Neural cell (in vitro differentiated cells): Measurements from ENCODE around the gene TMEM92. TPM values are rescaled to one million over a fixed set of nuclear protein-coding genes. Genes with fewer than 3 reads are reported as not detected.

Source experiments
- H2AFZ ChIP-seq: fragments of 200-600, 300-800 bp; sonication (generic), shearing (Covaris generic); 2 replicates; pipeline ENCODE4 v1.6.0; 2014; ENCODE audit warnings: low read depth, mild to moderate bottlenecking, antibody characterized with exemption, low read length, moderate library complexity
- H3F3A ChIP-seq: fragments of 200-600 bp; shearing (Covaris generic); 2 replicates; pipeline ENCODE4 v1.6.1; 2016; ENCODE audit warnings: mild to moderate bottlenecking, moderate library complexity, mixed read lengths, antibody characterized with exemption, low read length; ENCODE audit not compliant: insufficient read depth, poor library complexity, severe bottlenecking
- H3K27ac ChIP-seq: fragments of 200-600, 300-800 bp; sonication (generic), shearing (Covaris generic); 2 replicates; pipeline ENCODE4 v1.5.1; 2014; ENCODE audit warnings: mild to moderate bottlenecking, low read length, moderate library complexity
- H3K27me3 ChIP-seq: fragments of 300-800, 200-600 bp; sonication (generic), shearing (Covaris generic); 2 replicates; pipeline ENCODE4 v1.6.0; 2014; ENCODE audit warnings: mild to moderate bottlenecking, low read depth, low read length, moderate library complexity; ENCODE audit not compliant: insufficient read depth
- H3K36me3 ChIP-seq: fragments of 300-800, 200-600 bp; sonication (generic), shearing (Covaris generic); 2 replicates; pipeline ENCODE4 v1.5.1; 2014; ENCODE audit warnings: mild to moderate bottlenecking, antibody characterized with exemption, low read length, moderate library complexity; ENCODE audit not compliant: insufficient read depth
- H3K4me2 ChIP-seq: fragments of 300-800, 200-600 bp; sonication (generic), shearing (Covaris generic); 2 replicates; pipeline ENCODE4 v1.6.0; 2014; ENCODE audit warnings: mild to moderate bottlenecking, low read length
- H3K4me3 ChIP-seq: fragments of 300-800, 200-600 bp; sonication (generic), shearing (Covaris generic); 2 replicates; pipeline ENCODE4 v1.5.1; 2014; ENCODE audit warnings: mild to moderate bottlenecking, low read length, moderate library complexity
- H3K79me2 ChIP-seq: fragments of 200-600 bp; shearing (Covaris generic); replicated peaks from 2 replicates; pipeline ENCODE4 v1.6.0; 2014; ENCODE audit warnings: mild to moderate bottlenecking, low read length, moderate library complexity; ENCODE audit not compliant: insufficient read depth
- H3K9ac ChIP-seq: fragments of 300-800, 200-600 bp; sonication (generic), shearing (Covaris generic); 2 replicates; pipeline ENCODE4 v1.6.1; 2016; ENCODE audit warnings: mild to moderate bottlenecking, low read length, mixed read lengths
- H3K9me2 ChIP-seq: fragments of 200-600 bp; shearing (Covaris generic); 2 replicates; pipeline ENCODE4 v1.6.1; 2016; ENCODE audit warnings: mild to moderate bottlenecking, low read length, mixed read lengths; ENCODE audit not compliant: insufficient read depth
- H3K9me3 ChIP-seq: fragments of 200-600, 300-800 bp; sonication (generic), shearing (Covaris generic); 2 replicates; pipeline ENCODE4 v1.6.1; 2016; ENCODE audit warnings: mild to moderate bottlenecking, mixed run types, low read length, moderate library complexity, mixed read lengths
- H4K20me1 ChIP-seq: fragments of 200-600 bp; shearing (Covaris generic); 2 replicates; pipeline ENCODE4 v1.6.1; 2016; ENCODE audit warnings: mild to moderate bottlenecking, mixed run types; ENCODE audit not compliant: insufficient read depth
- EP300 ChIP-seq: fragments of 450-650 bp; conservative IDR thresholded peaks from 2 replicates; pipeline ENCODE4 v1.6.1; 2014; ENCODE audit warnings: antibody characterized with exemption, mild to moderate bottlenecking, moderate library complexity; ENCODE audit not compliant: poor library complexity, severe bottlenecking
- EZH2 ChIP-seq: fragments of 200-600, 300-800 bp; shearing (Covaris generic), sonication (generic); IDR thresholded peaks from 2 replicates; pipeline ENCODE4 v1.6.1; 2014; ENCODE audit warnings: antibody characterized with exemption, low read length, borderline replicate concordance, mild to moderate bottlenecking; ENCODE audit not compliant: insufficient read depth, poor library complexity, severe bottlenecking
- MXI1 ChIP-seq: fragments of 450-650 bp; conservative IDR thresholded peaks from 2 replicates; pipeline ENCODE4 v1.6.1; 2014; ENCODE audit warnings: antibody characterized with exemption, mild to moderate bottlenecking; ENCODE audit not compliant: poor library complexity, severe bottlenecking
- POLR2AphosphoS5 ChIP-seq: IDR thresholded peaks from 2 replicates; pipeline ENCODE4 v1.6.1; 2012
- RAD21 ChIP-seq: fragments of 450-650 bp; conservative IDR thresholded peaks from 2 replicates; pipeline ENCODE4 v1.6.1; 2014; ENCODE audit warnings: antibody characterized with exemption, mild to moderate bottlenecking, moderate library complexity
- SMC3 ChIP-seq: fragments of 450-650 bp; conservative IDR thresholded peaks from 2 replicates; pipeline ENCODE4 v1.6.1; 2014; ENCODE audit warnings: antibody characterized with exemption, mild to moderate bottlenecking, moderate library complexity; ENCODE audit not compliant: poor library complexity
- TAF1 ChIP-seq: IDR thresholded peaks from 2 replicates; pipeline ENCODE4 v1.6.1; 2012; ENCODE audit warnings: low read depth
- polyA plus RNA-seq: library from polyadenylated mRNA; depleted of rRNA; stranded (reverse); fragments of >200 nt; gene quantifications from 2 replicates; pipeline ENCODE4 v1.2.3, GENCODE V29; 2014
- TF ChIP-seq, protein P1 (sequence below): fragments of 450-650 bp; IDR thresholded peaks from 2 replicates; pipeline ENCODE4 v1.5.1; 2014; ENCODE audit warnings: antibody characterized with exemption, mild to moderate bottlenecking, moderate library complexity; ENCODE audit not compliant: poor library complexity, severe bottlenecking
- TF ChIP-seq, protein P2 (sequence below): IDR thresholded peaks from 2 replicates; pipeline ENCODE4 v1.6.1; 2012; ENCODE audit warnings: borderline replicate concordance

TMEM92 gene
- polyA plus RNA-seq, 1 donor from 2014 or later, result not detected

DNA sequence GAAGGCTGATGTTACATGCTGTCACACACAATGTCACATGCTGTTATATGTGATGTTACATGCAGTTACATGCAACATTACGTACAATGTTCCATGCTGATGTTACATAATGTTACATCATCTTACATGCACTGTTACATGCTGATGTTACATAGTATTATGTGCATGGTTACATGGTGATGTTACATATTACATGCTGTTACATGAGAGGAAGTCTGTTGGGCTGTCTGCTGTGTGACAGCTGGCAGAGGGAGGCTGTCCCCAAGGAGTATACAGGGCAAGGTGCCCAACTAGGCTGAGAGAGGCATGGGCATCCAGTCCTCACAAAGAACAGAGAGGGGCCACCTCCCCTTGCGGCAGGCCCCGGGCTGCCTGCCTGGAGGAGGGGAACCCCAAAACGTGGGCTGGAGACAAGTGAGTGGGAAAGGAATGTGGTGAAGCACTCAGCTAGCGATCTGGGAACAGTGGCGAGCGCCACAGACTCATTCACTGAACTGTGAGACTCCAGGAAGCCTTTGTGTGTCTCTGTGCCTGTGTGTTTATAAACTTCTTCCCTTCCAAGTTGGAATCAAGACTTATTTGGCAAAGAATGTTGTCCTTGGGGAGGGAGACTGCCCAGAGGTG, 30.6 kb downstream of the TMEM92 start:
- H4K20me1 ChIP-seq, result no peaks in the 10 kb centered on the region

GRCh38 chr17:50307654-50308053, 33.4 kb downstream of the TMEM92 start:
- H3K27me3 ChIP-seq, result no peaks in the 10 kb centered on the region
- no peaks in the 10 kb centered on the region for H3K9me3 ChIP-seq
- no peaks in the 10 kb centered on the region for H3F3A ChIP-seq
- H3K27ac ChIP-seq, result no peak overlapping the region
- H3K4me3 ChIP-seq, result no peak overlapping the region
- H3K36me3 ChIP-seq, result no peaks in the 10 kb centered on the region
- no peaks in the 10 kb centered on the region for H4K20me1 ChIP-seq
- H3K9me2 ChIP-seq, result no peaks in the 10 kb centered on the region
- H3K79me2 ChIP-seq, result no peaks in the 10 kb centered on the region
- no peak overlapping the region for H2AFZ ChIP-seq
- TF ChIP-seq POLR2AphosphoS5 (no peak), EP300 (no peak), SMC3 (no peak), RAD21 (no peak), TAF1 (no peak), EZH2 (no peak), MXI1 (no peak)
- TF ChIP-seq, protein P1, sequence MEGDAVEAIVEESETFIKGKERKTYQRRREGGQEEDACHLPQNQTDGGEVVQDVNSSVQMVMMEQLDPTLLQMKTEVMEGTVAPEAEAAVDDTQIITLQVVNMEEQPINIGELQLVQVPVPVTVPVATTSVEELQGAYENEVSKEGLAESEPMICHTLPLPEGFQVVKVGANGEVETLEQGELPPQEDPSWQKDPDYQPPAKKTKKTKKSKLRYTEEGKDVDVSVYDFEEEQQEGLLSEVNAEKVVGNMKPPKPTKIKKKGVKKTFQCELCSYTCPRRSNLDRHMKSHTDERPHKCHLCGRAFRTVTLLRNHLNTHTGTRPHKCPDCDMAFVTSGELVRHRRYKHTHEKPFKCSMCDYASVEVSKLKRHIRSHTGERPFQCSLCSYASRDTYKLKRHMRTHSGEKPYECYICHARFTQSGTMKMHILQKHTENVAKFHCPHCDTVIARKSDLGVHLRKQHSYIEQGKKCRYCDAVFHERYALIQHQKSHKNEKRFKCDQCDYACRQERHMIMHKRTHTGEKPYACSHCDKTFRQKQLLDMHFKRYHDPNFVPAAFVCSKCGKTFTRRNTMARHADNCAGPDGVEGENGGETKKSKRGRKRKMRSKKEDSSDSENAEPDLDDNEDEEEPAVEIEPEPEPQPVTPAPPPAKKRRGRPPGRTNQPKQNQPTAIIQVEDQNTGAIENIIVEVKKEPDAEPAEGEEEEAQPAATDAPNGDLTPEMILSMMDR, result no peak
- TF ChIP-seq, protein P2, sequence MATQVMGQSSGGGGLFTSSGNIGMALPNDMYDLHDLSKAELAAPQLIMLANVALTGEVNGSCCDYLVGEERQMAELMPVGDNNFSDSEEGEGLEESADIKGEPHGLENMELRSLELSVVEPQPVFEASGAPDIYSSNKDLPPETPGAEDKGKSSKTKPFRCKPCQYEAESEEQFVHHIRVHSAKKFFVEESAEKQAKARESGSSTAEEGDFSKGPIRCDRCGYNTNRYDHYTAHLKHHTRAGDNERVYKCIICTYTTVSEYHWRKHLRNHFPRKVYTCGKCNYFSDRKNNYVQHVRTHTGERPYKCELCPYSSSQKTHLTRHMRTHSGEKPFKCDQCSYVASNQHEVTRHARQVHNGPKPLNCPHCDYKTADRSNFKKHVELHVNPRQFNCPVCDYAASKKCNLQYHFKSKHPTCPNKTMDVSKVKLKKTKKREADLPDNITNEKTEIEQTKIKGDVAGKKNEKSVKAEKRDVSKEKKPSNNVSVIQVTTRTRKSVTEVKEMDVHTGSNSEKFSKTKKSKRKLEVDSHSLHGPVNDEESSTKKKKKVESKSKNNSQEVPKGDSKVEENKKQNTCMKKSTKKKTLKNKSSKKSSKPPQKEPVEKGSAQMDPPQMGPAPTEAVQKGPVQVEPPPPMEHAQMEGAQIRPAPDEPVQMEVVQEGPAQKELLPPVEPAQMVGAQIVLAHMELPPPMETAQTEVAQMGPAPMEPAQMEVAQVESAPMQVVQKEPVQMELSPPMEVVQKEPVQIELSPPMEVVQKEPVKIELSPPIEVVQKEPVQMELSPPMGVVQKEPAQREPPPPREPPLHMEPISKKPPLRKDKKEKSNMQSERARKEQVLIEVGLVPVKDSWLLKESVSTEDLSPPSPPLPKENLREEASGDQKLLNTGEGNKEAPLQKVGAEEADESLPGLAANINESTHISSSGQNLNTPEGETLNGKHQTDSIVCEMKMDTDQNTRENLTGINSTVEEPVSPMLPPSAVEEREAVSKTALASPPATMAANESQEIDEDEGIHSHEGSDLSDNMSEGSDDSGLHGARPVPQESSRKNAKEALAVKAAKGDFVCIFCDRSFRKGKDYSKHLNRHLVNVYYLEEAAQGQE, result no peak
- H3K9ac ChIP-seq, result no peak overlapping the region
- no peak overlapping the region for H3K4me2 ChIP-seq

More for the DNA sequence above, 30.6 kb downstream of the TMEM92 start:
- H3K79me2 ChIP-seq, result no peaks in the 10 kb centered on the region
- H3K4me3 ChIP-seq, result no peak overlapping the region
- no peak overlapping the region for H3K4me2 ChIP-seq
- no peaks in the 10 kb centered on the region for H3K9me3 ChIP-seq
- no peaks in the 10 kb centered on the region for H3K36me3 ChIP-seq
- H3K9me2 ChIP-seq, result no peaks in the 10 kb centered on the region
- no peaks in the 10 kb centered on the region for H3K27me3 ChIP-seq
- no peak overlapping the region for H3K27ac ChIP-seq
- no peak overlapping the region for H2AFZ ChIP-seq
- no peaks in the 10 kb centered on the region for H3F3A ChIP-seq
- TF ChIP-seq POLR2AphosphoS5 (no peak), SMC3 (no peak), EZH2 (no peak), MXI1 (no peak), RAD21 (no peak), TAF1 (no peak), EP300 (no peak)
- TF ChIP-seq, protein P1, result no peak
- TF ChIP-seq, protein P2, result no peak
- no peak overlapping the region for H3K9ac ChIP-seq
